H4 (cell line): ENCODE results near the gene AGAP3. TPM values are rescaled to one million over a fixed set of nuclear protein-coding genes. Genes with fewer than 3 reads are reported as not detected.

Source experiments
- DNase-seq: peaks from one replicate; pipeline ENCODE4 v3.0.0-alpha.2; 2015; ENCODE audit warnings: low spot score
- total RNA-seq: library from RNA; depleted of rRNA; stranded (reverse); fragments of >200 nt; shearing (Covaris generic); gene quantifications from 2 replicates; pipeline ENCODE4 v1.2.3, GENCODE V29; 2014; rRNA removed

Gene AGAP3
- total RNA-seq, 1 experiment from 2014 or later: 26.1 TPM

- no peak for DNase-seq
These were observed 99.7 kb downstream of the AGAP3 start for GRCh38 chr7:151185762-151186639.

DNA sequence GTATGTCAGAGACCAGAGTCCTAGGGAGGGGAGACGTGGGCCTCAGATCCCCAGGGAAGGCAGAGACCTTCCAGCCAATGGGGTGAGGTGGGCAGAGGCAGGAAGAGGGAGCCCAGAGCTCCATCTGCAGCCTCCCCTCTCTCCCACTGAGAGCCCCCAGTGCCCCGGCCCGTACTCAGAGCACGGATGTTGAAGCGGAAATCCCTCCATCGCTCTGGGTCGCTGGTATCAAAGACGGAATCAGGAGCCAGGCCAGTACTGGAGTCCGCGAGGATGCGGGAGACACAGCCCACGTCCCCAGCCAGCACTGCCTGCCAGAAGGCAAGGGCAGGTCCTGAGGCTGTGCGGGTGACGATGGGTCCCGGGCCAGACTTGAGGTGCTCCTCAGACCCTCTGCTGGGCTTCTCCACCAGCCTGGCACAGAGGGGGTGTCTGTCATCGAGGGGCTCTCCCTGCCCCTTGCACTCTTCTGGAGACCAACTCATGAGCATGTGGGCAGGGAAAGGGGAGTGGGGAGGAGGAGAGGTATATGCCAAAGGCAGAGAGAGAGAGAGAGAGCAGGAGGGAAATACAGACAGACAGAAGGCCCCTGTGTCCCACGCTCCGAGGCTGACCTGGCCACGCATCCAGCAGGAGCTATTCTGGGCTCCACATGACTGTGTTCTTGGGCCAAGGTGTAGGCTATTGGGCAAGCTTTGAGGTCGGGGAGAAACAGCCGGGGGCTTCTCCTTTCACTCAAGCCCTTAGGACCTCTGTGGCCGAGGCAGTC is 100.5 kb downstream of the AGAP3 start, which contains the start of gene ASB10:
Gene ASB10, minus strand, starts transcription at position 611 of the 769 bp plus-strand sequence. Its CDS starts 120 bp downstream, at position 491.
- no peak for DNase-seq

GRCh38 chr7:151187409-151188251 is 101.4 kb downstream of the AGAP3 start:
- DNase-seq: no peak

- DNase-seq: no peak
These were observed 101.9 kb downstream of the AGAP3 start for GRCh38 chr7:151188252-151188542.

- no peak for DNase-seq
These were observed 102.8 kb downstream of the AGAP3 start for GRCh38 chr7:151189038-151189437.

DNA sequence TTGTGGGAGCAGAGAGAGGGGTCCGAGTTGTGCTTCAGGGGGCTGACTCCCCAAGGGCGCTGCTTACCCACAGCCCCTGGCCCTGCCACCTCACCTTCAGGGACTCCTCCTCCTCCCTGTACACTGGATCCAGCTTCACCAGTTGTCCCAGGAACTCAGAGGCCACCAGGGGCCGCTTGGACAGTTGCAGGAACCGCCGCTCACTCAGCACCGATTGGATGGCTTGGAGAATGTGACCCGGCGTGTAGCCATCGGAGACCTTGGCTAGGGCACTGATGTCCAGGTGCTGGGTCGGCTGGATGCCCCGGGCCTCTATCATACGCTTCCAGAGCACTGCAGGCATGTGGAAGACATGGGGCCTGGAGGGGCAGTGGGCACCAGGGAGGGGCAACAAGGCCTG is 105.3 kb downstream of the AGAP3 start:
- no peak for DNase-seq

DNA sequence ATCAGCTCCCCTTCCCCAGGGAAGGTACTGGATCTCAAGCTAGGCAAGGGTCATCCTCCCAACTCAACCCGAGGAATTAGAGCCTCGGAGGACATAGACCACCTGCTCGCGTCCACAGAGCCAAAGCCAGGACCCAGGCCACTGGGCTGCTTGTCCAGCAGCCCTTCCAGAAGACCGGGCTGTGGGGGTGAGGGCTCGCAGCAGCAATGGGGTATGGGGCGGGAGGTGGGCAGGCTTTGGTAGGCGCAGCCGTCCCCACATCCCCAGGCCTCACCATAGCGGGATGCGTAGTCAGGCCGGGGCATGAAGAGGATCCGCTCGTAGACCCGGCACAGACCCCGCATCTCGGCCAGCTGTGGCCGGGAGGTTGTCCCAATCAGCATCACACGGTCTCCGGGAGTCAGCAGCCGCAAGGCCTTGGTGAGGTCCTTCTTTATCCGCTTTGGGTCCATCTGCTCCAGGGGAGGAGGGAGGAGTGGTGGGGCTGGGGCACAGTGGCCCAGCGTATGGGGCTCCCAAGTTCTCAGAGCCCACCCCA is 105.8 kb downstream of the AGAP3 start:
- DNase-seq: no peak

- DNase-seq: no peak
These were observed 107.1 kb downstream of the AGAP3 start for GRCh38 chr7:151193203-151193978.

Other genes starting within 250 kb of the AGAP3 start
- 0.31 TPM in 1 of 2 replicates, not detected in the other for gene AOC1, start 234.0 kb upstream of the AGAP3 start, total RNA-seq
- gene KCNH2, start 108.2 kb upstream of the AGAP3 start, total RNA-seq: 0.58 and 0.84 TPM in 2 replicates
- gene NOS3, start 95.5 kb upstream of the AGAP3 start, total RNA-seq: 0.29 and 0.60 TPM in 2 replicates
- gene ATG9B, start 62.0 kb upstream of the AGAP3 start, total RNA-seq: 0.17 TPM in 1 of 2 replicates, not detected in the other
- 25.2 and 26.5 TPM in 2 replicates for gene ABCB8, start 58.0 kb upstream of the AGAP3 start, total RNA-seq
- gene ASIC3, start 37.9 kb upstream of the AGAP3 start, total RNA-seq: 0.10 TPM in 1 of 2 replicates, not detected in the other
- gene CDK5, start 28.6 kb upstream of the AGAP3 start, total RNA-seq: 43.8 and 46.0 TPM in 2 replicates
- gene SLC4A2, start 26.9 kb upstream of the AGAP3 start, total RNA-seq: 61.6 and 82.9 TPM in 2 replicates
- 70.0 and 100 TPM in 2 replicates for gene FASTK, start 5.7 kb upstream of the AGAP3 start, total RNA-seq
- 37.1 and 37.3 TPM in 2 replicates for gene TMUB1, start 3.0 kb upstream of the AGAP3 start, total RNA-seq
- gene GBX1, start 81.2 kb downstream of the AGAP3 start, total RNA-seq: not detected in 2 replicates
- not detected in 2 replicates for gene ASB10, start 100.8 kb downstream of the AGAP3 start, total RNA-seq
- 0.64 TPM in 1 of 2 replicates, not detected in the other for gene H2BK1, start 124.0 kb downstream of the AGAP3 start, total RNA-seq
- 88.1 and 92.4 TPM in 2 replicates for gene ABCF2, start 140.7 kb downstream of the AGAP3 start, total RNA-seq
- gene CHPF2, start 146.0 kb downstream of the AGAP3 start, total RNA-seq: 26.0 and 32.9 TPM in 2 replicates
- gene SMARCD3, start 162.2 kb downstream of the AGAP3 start, total RNA-seq: 35.5 and 35.9 TPM in 2 replicates